ENCODE results near the gene RINL. TPM values are rescaled to one million over a fixed set of nuclear protein-coding genes. Genes with fewer than 3 reads are reported as not detected.

Gene RINL
- total and polyA plus RNA-seq, 2 of the 4 experiments (the other 2 are of a cell fraction) = 0.72 to 1.9 TPM

DNA sequence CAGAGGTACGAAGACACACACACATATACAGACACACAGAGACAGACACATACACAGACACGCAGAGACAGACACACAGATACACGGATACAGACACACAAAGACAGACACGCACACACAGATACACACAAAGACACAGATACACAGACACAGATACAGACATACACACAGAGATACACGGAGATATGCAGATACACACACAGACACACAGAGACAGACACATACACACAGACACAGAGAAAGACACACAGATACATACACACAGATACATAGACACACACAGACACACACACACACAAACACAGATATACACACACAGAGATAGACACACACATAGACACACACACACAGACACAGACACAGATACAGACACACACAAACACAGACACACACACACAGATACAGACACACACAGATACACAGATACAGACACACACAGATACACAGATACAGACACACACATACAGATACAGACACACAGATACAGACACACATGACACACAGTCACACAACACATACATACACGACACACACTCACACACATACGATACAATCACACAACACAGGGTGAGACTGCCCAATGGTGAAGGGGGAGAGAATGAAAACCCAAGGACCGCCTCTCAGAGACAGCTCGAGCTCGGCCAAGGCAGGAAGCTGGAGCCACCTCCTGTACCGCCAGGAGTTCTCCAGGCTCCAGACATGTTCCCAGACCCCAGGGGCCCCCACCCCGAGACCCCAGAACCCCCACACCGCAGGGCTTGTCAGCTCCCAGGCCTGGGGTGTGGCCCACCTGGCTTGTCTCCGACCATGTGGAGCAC lies 42.7 kb upstream of the RINL start (continued):
- TF ChIP-seq MAZ (IDR thresholded peaks at IDR 0.05; ENCODE audit: borderline replicate concordance, low read depth, low read length) = no peak

DNA sequence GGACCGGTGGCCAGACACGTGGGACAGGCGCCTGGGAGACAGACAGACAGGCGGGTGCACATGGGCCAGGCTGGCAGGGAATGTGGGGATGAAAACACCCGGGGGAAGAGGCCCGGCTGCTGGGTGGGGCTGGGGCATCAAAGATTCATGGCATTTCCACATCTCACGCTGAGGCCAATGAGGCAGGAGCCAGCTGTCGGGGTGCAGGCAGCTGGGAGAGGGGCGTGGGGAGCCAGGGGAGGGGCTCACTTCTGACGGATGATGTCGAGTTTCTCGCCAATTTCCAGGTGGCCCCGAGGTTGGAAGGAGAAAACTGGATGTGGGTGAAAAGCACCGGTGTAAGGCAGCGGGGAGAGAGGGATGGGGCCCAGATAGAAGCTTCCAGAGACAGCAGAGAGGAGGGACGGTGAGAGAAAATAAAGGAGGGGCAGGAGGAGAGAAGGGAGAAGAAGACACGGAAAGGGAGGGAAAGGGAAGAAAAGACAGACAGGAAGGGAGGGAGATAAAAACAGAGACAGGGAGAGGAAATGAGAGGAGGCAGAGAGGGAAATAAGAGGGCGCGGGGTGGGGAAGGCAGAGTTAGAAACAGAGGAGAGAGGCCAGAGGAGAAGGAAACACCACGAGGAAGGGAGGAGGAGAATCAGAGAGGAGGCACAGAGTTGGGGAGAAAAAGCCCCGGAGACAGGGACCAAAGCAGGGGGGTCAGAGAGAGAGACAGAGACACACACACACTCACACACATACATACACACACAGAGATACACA lies 41.9 kb upstream of the RINL start:
- Histone ChIP-seq H2BK5ac (ENCODE audit: low read depth, low read length, poor library complexity, severe bottlenecking) (no peak overlapping the region), H3K56ac (ENCODE audit: extremely low read depth, insufficient read depth, low read length) (no peak overlapping the region), H3K4me1 (ENCODE audit: control insufficient read depth, insufficient read depth, low read length) (no peaks in the 10 kb centered on the region), H3K4me3 (ENCODE audit: insufficient read depth, low read depth, low read length) (no peak overlapping the region), H2AK5ac (ENCODE audit: low read depth, low read length) (no peak overlapping the region), H4K20me1 (ENCODE audit: insufficient read depth, low read length) (no peaks in the 10 kb centered on the region; the same call in 1 of the 2 replicates), H4K5ac (ENCODE audit: low read depth, low read length) (no peak overlapping the region), H2BK15ac (ENCODE audit: low read depth, low read length) (no peak overlapping the region), H3K27me3 (ENCODE audit: control insufficient read depth, insufficient read depth, low read length) (no peaks in the 10 kb centered on the region), H2BK120ac (ENCODE audit: low read depth, low read length) (no peak overlapping the region), H3K27ac (ENCODE audit: insufficient read depth, low read length) (no peak overlapping the region), H3K4ac (ENCODE audit: low read depth, low read length) (no peak overlapping the region), H2BK20ac (ENCODE audit: low read depth, low read length) (no peak overlapping the region), H3K18ac (ENCODE audit: low read depth, low read length) (no peak overlapping the region), H3K4me2 (ENCODE audit: low read depth, low read length) (no peak overlapping the region), H3K23ac (ENCODE audit: low read depth, low read length) (no peak overlapping the region), H3K9me1 (ENCODE audit: insufficient read depth, low read length) (no peaks in the 10 kb centered on the region), H4K91ac (ENCODE audit: insufficient read depth, low read depth, low read length) (no peak overlapping the region), H3K14ac (replicated peaks; ENCODE audit: low read depth, low read length) (no peak overlapping the region), H3K9me3 (ENCODE audit: control insufficient read depth, insufficient read depth, low read length) (no peaks in the 10 kb centered on the region), H2AFZ (replicated peaks; ENCODE audit: low read length, poor library complexity) (no peak overlapping the region), H3K79me1 (ENCODE audit: low read depth in 1 of 2, low read length in 2 of 2) (no peaks in the 10 kb centered on the region), H4K8ac (ENCODE audit: low read depth in 2 of 2, low read length in 2 of 2) (no peak overlapping the region), H2AK9ac (replicated peaks; ENCODE audit: low read depth, low read length, poor library complexity) (peak overlapping the region; percentile 57), H3K36me3 (ENCODE audit: control insufficient read depth, insufficient read depth, low read length) (peaks cover 16% of the 10 kb centered on the region), H3K9ac (ENCODE audit: low read depth, low read length) (no peak overlapping the region)
- no peak for ATAC-seq (ENCODE audit: low read depth)
- in situ Hi-C loops (cut with MboI; ENCODE audit: low sequenced_read_pairs) (loop anchor here (10.0 to 25.0 kb wide), 2 partner anchors 183 to 295 kb away; partner anchors contain the start of gene CAPN12), intact Hi-C loops (cut with micrococcal nuclease) (no loop called here), dilution Hi-C loops (cut with HindIII; ENCODE audit: low sequenced_read_pairs, unreplicated experiment) (no loop called here)
- CTCF ChIA-PET = interaction anchor here (1.1 kb wide), 1 partner anchor 11 kb away, joined by 6 read pairs; the partner anchor contains the start of genes MRPS12 and SARS2
- no TSS peak for BruUV-seq (replicated peaks)
- no peak for DNase-seq
- POLR2A ChIA-PET (ENCODE audit: unreplicated experiment) = interaction anchor here (0.5 kb wide), 1 partner anchor 46 kb away, joined by 3 read pairs; no protein-coding TSS in a partner anchor
- WGBS, 2 experiments (ENCODE audit: extremely low coverage in 2 of 2, insufficient read length in 1 of 2) = 57% methylated on average over 17 of the region's 21 CpGs; no CpG with 5 or more reads in 1 of the 2 experiments
- TF ChIP-seq, protein P1, sequence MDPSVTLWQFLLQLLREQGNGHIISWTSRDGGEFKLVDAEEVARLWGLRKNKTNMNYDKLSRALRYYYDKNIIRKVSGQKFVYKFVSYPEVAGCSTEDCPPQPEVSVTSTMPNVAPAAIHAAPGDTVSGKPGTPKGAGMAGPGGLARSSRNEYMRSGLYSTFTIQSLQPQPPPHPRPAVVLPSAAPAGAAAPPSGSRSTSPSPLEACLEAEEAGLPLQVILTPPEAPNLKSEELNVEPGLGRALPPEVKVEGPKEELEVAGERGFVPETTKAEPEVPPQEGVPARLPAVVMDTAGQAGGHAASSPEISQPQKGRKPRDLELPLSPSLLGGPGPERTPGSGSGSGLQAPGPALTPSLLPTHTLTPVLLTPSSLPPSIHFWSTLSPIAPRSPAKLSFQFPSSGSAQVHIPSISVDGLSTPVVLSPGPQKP (IDR thresholded peaks at IDR 0.05; ENCODE audit: borderline replicate concordance, low read depth, low read length) = no peak
- TF ChIP-seq CEBPB (IDR thresholded peaks at IDR 0.05; ENCODE audit: low read depth, low read length) = no peak
- TF ChIP-seq FOS (IDR thresholded peaks at IDR 0.05; ENCODE audit: low read depth, low read length) = no peak
- no peak for TF ChIP-seq CHD1 (IDR thresholded peaks at IDR 0.05; ENCODE audit: low read depth, low read length)
- TF ChIP-seq, protein P2, sequence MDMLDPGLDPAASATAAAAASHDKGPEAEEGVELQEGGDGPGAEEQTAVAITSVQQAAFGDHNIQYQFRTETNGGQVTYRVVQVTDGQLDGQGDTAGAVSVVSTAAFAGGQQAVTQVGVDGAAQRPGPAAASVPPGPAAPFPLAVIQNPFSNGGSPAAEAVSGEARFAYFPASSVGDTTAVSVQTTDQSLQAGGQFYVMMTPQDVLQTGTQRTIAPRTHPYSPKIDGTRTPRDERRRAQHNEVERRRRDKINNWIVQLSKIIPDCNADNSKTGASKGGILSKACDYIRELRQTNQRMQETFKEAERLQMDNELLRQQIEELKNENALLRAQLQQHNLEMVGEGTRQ (IDR thresholded peaks at IDR 0.05; ENCODE audit: low read depth, low read length) = no peak
- no peak for TF ChIP-seq RFX5 (IDR thresholded peaks at IDR 0.05; ENCODE audit: low read depth, low read length)
- TF ChIP-seq POLR2A (IDR thresholded peaks at IDR 0.05; ENCODE audit: low read depth, low read length) = no peak
- no peak for TF ChIP-seq MXI1 (IDR thresholded peaks at IDR 0.05; ENCODE audit: borderline replicate concordance, low read depth, low read length)
- TF ChIP-seq MAFK (IDR thresholded peaks at IDR 0.05; ENCODE audit: low read depth, low read length) = no peak
